Activated effector memory CD4-positive, alpha-beta T cell treated with Interleukin-2 at 50 U/mL for 16 hours (primary cell): ENCODE measurements around the gene LUC7L.
A peak's percentile ranks its signal among the peaks of the same experiment; 100 is the strongest.
"Not testable (repeated sequence)": the region's sequence is repeated elsewhere in the genome, so short reads cannot be mapped to it uniquely, and the experiment has no call there.

Experiments
- DNase-seq: peaks from one replicate; pipeline ENCODE4 v3.0.0-alpha.2; 2020

The LUC7L gene

DNA sequence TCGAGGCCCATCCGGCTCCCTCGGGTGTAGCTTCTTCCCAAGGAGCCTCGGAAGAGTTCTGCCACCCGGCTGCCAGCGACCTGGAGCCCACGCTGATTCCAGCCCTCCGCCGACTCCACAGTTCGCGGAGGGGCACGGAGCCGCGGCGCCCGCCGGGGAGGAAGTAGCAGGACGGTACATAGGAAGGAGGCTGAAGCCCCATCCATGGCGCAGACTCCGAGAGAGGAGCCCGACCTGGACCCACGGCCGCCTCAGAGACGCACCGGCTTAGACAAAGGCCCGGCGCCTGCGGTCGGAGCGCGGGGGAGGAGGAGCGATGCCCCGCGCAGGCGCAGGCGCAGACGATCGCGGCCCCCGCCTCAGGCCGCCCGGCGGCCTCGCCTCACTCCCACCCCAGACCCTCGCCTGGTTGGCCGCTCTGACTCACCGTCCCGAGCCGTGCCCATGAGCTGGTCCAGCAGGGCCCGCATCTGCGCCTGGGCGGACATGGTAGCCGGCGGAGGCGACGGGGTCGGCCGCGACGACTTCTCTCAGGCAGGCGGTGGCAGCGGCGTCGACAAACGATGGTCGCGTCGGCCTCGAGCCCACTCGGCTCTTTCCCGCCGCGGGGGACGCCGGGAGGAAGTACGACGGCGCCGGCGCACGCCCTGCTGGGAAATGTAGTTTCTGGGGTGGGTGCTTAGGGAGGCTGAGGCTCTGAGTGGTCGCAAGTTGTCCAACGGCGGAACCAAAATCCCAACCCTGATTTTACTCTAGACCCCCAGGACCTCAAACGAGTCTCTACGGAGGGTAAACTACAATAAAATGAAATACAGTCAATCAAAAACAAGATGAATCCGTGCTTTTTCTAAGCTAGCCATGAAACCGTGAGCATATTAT is at the start of gene LUC7L:
TSS of gene LUC7L (minus strand) at position 598 of the 879 bp plus-strand sequence. CDS start at position 488, 110 bp downstream.
- DNase-seq: peak; percentile 78

DNA sequence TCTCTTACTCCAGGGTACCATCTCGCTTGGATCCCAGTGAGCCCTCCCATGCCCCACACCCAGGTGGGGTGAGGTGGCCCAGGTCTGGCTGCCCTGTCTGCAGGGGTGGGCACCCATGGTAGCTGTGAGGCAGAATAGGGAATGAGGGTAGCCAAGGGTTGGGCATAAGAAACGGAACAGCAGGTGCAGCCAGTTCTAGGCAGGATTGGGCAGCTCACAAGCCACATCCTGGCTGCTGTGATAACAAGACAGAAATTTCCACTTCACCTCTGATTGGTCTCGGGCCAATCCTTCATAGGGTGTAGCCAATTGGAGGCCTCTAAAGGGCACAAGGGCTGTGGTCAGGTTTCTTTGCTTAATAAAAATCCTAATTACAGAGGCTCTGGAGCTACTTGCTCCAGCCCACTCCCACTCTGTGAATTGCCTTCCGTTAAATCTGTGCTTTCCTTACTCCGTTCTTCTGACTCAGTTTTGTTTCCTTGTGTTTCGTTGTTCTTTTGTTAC is 49.7 kb upstream of the LUC7L start:
- DNase-seq: peak; percentile 9

- no peak for DNase-seq
Observed at GRCh38 chr16:276426-277077, 47.3 kb upstream of the LUC7L start.

DNA sequence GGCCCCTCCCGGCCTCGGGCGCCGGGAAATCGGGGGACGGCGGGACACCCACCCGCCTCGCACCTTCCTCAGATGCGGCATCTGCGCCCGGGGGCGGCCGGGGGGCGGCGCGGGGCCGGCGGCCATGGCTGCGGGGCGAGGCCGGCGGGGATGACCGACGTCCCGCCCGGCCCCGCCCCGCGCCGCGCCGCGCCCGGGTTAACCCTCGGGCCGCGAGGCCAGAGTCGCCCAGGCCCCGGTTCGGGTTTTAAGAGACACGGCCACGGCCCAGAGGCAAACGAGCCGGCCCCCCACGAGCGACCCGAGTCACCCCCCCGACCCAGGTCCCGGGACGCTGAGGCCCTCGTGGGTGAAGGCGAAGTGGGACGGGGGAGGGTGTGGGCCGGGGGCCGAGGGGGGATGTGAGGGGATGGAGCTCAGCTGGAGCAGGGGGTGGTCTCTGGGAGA is 46.6 kb upstream of the LUC7L start, which contains the start of gene RGS11:
TSS of gene RGS11 (minus strand) at position 159 of the 447 bp plus-strand sequence. CDS start at position 126, 33 bp downstream.
- DNase-seq: no peak

DNA sequence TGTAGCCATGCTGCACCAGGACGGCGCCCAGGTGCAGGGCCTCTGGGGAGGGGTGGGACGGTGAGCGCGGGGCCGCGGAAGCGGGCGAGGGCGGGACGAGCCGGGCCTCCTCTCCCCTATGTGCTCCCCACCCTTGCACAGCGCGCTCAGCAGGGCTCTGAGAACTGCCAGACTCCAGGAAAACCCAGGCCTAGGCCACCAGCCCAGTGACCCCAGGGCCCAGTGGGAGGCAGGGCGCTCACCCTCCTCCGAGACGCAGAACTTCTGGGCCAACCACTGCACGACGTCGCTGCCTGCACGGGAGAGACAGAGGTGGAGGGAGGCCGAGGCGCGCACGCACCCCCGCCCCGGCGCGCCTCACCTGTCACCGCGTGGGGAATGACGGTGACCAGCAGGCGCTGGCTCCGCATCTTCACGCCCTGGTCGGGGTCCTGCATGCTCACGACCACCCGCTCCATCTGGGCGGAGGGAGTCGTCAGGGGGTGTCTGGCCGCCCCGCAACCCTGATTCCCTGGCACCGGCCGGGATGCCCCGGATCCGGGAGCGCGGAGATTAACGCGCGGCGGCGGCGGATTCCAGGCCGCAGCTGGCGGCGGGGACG is 45.9 kb upstream of the LUC7L start:
- no peak for DNase-seq

GRCh38 chr16:273547-274421 is 44.5 kb upstream of the LUC7L start:
- no peak for DNase-seq

GRCh38 chr16:272633-273546 is 43.6 kb upstream of the LUC7L start:
- DNase-seq: no peak

DNA sequence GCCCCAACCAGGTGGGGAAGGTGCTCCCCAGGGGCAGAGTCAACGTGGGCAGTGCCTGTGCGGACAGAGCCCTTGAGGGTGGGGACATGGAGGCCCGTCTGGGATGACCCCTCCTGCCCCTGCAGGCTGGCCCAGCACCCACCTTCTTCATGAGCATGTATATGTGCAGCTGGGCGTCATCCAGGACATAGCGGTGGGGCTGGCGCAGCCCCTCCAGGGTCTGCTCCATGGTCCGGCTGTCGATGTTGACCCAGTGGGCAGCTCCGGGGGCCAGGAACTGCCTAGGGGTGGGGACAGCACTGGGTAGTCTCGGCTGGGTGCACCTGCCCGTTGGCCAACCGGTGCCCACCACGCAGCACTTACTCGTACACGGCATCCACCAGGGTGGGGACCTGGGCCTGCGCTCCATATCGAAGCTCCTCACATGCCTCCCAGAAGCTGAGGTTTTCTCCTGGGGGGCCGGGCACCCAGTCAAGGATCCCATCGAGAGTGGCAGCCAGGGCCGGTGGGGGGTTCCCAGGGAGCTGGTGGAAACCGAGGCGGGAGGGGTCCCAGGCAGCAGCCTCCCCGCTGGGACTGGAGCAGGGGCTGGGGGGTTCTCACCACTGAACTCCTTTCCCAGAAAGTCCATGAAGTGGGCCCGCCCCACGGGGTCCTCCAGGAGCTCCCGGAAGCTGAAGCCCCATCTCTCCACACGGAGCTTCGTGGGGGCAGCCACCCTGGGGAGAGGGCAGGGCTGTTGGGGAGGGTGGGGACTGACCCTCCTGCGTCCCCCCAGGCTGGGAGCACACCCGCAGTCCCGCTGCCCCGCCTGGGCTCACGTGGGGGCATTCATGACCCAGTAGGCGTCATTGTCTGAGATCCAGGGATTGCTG is 41.4 kb upstream of the LUC7L start:
- no peak for DNase-seq

- DNase-seq: no peak
Observed at GRCh38 chr16:269061-269796, 40.0 kb upstream of the LUC7L start.

GRCh38 chr16:268141-269053 is 39.1 kb upstream of the LUC7L start:
- DNase-seq: no peak

DNA sequence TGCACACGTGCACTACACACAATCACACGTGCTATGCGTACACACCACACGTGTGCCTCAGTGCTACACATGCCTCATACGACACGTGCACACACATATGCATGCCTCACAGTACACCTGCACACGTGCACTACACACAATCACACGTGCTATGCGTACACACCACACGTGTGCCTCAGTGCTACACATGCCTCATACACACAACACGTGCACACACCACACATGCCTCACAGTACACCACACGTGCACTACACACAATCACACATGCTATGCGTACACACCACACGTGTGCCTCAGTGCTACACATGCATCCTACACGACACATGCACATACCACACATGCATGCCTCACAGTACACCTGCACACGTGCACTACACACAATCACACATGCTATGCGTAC is 38.3 kb upstream of the LUC7L start:
- not testable (repeated sequence) for DNase-seq

GRCh38 chr16:266258-267164 is 37.3 kb upstream of the LUC7L start:
- no peak for DNase-seq

- no peak for DNase-seq
Observed at GRCh38 chr16:265711-266110, 36.5 kb upstream of the LUC7L start.

GRCh38 chr16:265002-265529 is 35.8 kb upstream of the LUC7L start:
- no peak for DNase-seq

DNA sequence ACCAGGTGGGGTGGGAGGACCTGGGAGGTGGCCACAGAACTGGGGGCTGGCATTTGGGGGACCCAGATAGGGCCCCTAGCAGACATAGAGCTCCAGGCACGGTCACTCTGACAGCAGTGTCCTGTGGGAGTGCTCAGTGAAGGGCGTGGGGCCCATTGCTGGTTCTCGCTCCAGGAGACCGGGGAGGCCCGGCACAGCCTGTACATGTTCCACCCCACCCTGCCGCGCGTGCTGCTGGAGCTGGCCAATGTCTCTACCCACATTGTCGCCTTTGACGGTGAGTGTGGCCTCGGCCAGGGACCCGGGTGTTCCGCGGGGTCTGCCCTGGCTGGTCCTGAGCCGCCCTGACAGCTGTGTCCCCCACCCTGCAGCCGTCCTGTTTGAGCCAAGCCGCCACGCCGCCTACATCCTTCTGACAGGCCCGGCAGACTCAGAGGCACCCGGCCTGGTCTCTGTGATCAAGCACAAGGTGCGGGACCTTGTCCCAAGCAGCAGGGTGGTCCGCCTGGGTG is 35.2 kb upstream of the LUC7L start:
- no peak for DNase-seq

GRCh38 chr16:263944-264343 is 34.7 kb upstream of the LUC7L start:
- DNase-seq: no peak
